HG03097 (cell line): Measurements from ENCODE around the gene GIGYF2.
A peak's percentile ranks its signal among the peaks of the same experiment; 100 is the strongest.

Source experiments
- ATAC-seq: cut with Tn5 transposase; IDR thresholded peaks from one replicate; pipeline ENCODE4 v1.9.1; 2021; ENCODE audit not compliant: unreplicated experiment, low FRiP score

GIGYF2 gene

DNA sequence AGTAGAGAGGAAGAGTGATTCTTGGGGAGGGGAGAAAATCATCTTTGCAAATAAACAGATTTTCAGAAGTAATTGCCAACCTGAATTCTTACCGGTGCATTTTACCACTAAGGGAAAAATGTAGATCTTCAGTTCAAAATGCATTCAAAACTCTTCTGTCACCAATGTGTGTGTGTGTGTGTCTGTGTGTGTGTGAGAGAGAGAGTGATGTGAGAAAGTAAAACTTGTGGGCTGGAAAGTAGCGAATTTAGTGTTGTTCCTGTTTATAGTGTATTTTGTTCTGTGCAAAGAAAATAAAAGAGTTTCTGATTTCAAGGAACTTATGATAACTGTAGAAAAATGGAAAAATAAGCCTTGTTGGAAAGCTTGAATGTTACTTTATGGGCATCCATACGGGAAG, 52.2 kb downstream of the GIGYF2 start:
- no peak for ATAC-seq

GRCh38 chr2:232750135-232750671, 53.1 kb downstream of the GIGYF2 start:
- no peak for ATAC-seq

- no peak for ATAC-seq
Measured at GRCh38 chr2:232757905-232758304, 60.8 kb downstream of the GIGYF2 start.

GRCh38 chr2:232761301-232761907, 64.3 kb downstream of the GIGYF2 start:
- no peak for ATAC-seq

GRCh38 chr2:232767866-232768265, 70.7 kb downstream of the GIGYF2 start:
- no peak for ATAC-seq

DNA sequence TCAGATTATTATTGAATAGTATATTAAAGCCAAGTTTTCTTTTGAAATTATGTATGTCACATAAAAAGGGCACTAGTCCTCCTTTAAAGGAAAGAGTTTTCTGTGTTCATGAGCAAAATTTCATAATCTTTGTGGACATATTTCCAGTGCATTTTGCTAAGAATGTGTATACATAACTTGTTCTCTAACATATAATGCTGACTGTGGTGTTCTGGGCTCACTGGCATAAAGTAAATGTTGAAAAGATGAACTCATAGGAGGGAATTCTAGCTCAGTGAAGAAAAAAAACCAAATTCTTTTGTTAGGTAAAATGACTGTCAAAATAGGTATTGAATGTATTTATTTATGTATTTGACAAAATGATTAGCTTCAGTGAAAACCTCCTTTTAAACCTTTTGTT, 73.1 kb downstream of the GIGYF2 start:
- ATAC-seq: no peak

GRCh38 chr2:232771870-232772269, 74.7 kb downstream of the GIGYF2 start:
- no peak for ATAC-seq

- ATAC-seq: peak; percentile 83
Measured at GRCh38 chr2:232772531-232772930, 75.4 kb downstream of the GIGYF2 start.

- ATAC-seq: no peak
Measured at GRCh38 chr2:232773815-232774214, 76.7 kb downstream of the GIGYF2 start.

DNA sequence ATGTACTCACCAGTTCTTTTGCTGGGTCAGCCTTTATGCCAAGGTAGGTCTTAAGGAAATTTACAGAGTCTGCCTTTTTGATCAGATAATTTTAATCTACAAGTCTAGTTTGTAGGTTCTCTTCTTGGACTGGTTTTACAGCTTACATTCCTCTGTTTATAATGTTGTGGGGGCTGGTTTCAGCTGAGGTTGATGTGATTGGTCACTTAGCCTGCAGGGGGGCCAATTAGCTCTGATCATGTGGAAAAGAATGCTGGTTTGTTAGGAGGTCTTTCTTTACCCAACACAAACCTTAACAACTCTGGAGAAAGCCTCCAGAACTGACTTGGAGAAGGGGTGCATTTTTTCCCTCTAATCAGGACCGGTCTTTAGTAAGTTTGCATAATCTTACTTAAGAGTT, 79.3 kb downstream of the GIGYF2 start, which contains the start of gene KCNJ13:
TSS of gene KCNJ13 (minus strand) at position 131 of the 400 bp plus-strand sequence. CDS start 5,203 bp downstream, outside the sequence.
- no peak for ATAC-seq

- ATAC-seq: no peak
Measured at GRCh38 chr2:232777276-232777675, 80.1 kb downstream of the GIGYF2 start.

- ATAC-seq: no peak
Measured at GRCh38 chr2:232779465-232779864, 82.3 kb downstream of the GIGYF2 start.

GRCh38 chr2:232779934-232780333, 82.8 kb downstream of the GIGYF2 start:
- no peak for ATAC-seq

- peak; percentile 79 for ATAC-seq
Measured at GRCh38 chr2:232781765-232782164, 84.6 kb downstream of the GIGYF2 start.

GRCh38 chr2:232783278-232783677, 86.1 kb downstream of the GIGYF2 start:
- ATAC-seq: no peak

- ATAC-seq: no peak
Measured at GRCh38 chr2:232787806-232788205, 90.7 kb downstream of the GIGYF2 start.

GRCh38 chr2:232789082-232789481, 92.0 kb downstream of the GIGYF2 start:
- no peak for ATAC-seq

- ATAC-seq: no peak
Measured at GRCh38 chr2:232791518-232791917, 94.4 kb downstream of the GIGYF2 start.

GRCh38 chr2:232793271-232793670, 96.1 kb downstream of the GIGYF2 start:
- ATAC-seq: no peak

GRCh38 chr2:232794981-232795380, 97.8 kb downstream of the GIGYF2 start:
- ATAC-seq: no peak

- no peak for ATAC-seq
Measured at GRCh38 chr2:232795920-232796319, 98.8 kb downstream of the GIGYF2 start.

DNA sequence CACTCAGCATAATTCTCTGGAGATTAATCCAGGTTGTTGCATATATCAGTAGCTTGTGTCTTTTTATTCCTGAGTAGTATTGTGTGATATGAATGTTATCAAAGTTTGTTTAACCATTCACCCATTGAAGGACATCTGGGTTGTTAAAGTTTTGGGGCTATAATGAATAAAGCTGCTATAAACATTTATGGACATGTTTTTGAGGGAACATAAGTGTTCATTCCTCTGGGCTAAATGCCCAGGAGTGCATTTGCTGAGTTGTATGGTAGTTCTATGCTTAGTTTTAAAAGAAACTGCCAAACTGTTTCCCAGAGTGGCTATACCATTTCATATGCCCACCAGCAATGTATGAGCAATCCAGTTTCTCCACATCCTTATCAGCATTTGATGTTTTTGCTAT, 101.1 kb downstream of the GIGYF2 start:
- ATAC-seq: no peak

GRCh38 chr2:232800166-232800565, 103.0 kb downstream of the GIGYF2 start:
- no peak for ATAC-seq
